DND-41 (cell line): ENCODE measurements around the gene SEC24C.

Experiments used
- EZH2 ChIP-seq: IDR thresholded peaks from 3 replicates; pipeline ENCODE4 v1.6.1; 2012; ENCODE audit warnings: borderline replicate concordance, low read depth, mild to moderate bottlenecking, moderate library complexity, low read length, inconsistent platforms; ENCODE audit not compliant: severe bottlenecking
- TF ChIP-seq, protein P1 (sequence below): IDR thresholded peaks from 2 replicates; pipeline ENCODE4 v1.5.1; 2012; ENCODE audit warnings: borderline replicate concordance, low read length, moderate library complexity, mild to moderate bottlenecking; ENCODE audit not compliant: poor library complexity, severe bottlenecking; ENCODE audit errors: extremely low read depth

DNA sequence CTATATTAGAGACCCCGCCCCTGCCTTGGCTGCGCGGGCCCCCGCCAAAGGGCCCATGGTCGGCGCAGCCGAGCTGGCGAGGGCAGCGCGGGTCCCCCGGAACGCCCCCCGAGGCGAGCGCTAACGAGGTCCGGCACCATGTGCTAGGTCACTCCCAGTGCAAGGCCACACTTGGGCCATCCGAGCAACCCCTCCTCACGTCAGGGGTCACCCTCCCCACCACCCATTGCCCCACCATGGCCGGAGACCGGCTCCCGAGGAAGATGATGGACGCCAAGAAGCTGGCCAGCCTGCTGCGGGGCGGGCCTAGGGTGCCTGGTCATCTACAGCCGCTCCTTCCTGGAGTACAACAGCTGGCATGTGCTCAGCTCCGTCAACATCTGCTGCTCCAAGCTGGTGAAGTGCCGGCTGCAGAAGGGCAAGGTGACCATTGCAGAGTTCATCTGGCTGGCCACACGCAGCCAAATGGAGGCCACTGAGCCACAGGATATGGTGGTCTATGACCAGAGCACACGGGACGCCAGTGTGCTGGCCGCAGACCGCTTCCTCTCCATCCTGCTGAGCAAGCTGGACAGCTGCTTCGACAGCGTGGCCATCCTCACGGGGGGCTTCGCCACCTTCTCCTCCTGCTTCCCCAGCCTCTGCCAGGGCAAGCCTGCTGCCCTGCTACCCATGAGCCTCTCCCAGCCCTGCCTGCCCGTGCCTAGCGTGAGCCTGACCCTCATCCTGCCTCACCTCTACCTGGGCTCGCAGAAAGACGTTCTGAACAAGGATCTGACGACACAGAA lies 12.4 kb upstream of the SEC24C start:
- TF ChIP-seq, protein P1, sequence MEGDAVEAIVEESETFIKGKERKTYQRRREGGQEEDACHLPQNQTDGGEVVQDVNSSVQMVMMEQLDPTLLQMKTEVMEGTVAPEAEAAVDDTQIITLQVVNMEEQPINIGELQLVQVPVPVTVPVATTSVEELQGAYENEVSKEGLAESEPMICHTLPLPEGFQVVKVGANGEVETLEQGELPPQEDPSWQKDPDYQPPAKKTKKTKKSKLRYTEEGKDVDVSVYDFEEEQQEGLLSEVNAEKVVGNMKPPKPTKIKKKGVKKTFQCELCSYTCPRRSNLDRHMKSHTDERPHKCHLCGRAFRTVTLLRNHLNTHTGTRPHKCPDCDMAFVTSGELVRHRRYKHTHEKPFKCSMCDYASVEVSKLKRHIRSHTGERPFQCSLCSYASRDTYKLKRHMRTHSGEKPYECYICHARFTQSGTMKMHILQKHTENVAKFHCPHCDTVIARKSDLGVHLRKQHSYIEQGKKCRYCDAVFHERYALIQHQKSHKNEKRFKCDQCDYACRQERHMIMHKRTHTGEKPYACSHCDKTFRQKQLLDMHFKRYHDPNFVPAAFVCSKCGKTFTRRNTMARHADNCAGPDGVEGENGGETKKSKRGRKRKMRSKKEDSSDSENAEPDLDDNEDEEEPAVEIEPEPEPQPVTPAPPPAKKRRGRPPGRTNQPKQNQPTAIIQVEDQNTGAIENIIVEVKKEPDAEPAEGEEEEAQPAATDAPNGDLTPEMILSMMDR, result no peak
- TF ChIP-seq EZH2, result no peak
